ENCODE results near the gene MAT2B. TPM values are rescaled to one million over a fixed set of nuclear protein-coding genes. Genes with fewer than 3 reads are reported as not detected.

MAT2B gene
- total and polyA plus RNA-seq, 2 of the 8 experiments (the other 6 are each of a cell fraction or from before 2014, with no cell fraction given), result 33.9 to 65.2 TPM

GRCh38 chr5:163531272-163531671 lies 25.9 kb downstream of the MAT2B start:
- peak; percentile 81 for FAIRE-seq
- WGBS, 2 experiments (ENCODE audit: extremely low coverage in 1 of 2, insufficient coverage in 1 of 2, insufficient read length in 1 of 2, insufficient replicate concordance in 2 of 2, low coverage in 1 of 2, low lambda C conversion rate in 2 of 2, missing lambda C conversion rate in 1 of 2), result 50% methylated on average over 3 of the region's 3 CpGs; no CpG with 5 or more reads in 1 of the 2 experiments

More at GRCh38 chr5:163531272-163531671, 25.9 kb downstream of the MAT2B start:
- H3K56ac ChIP-seq (replicated peaks; ENCODE audit: insufficient read length, low read depth, low read length), result no peak overlapping the region
- H3K36me3 ChIP-seq (ENCODE audit: control insufficient read depth in 2 of 4, insufficient read depth in 4 of 4, low read length in 3 of 4), result no peaks in the 10 kb centered on the region
- no peaks in the 10 kb centered on the region for H4K20me1 ChIP-seq (replicated peaks in 1 of 2; ENCODE audit: control insufficient read depth in 1 of 2, insufficient read depth in 2 of 2, low read length in 2 of 2)
- peak overlapping the region; percentile 76; the same call in 1 of the 2 replicates for H2BK15ac ChIP-seq (ENCODE audit: low read length)
- TF ChIP-seq CTCF (IDR thresholded peaks at IDR 0.05; ENCODE audit: control extremely low read depth in 1 of 3, insufficient read depth in 1 of 3, low read depth in 1 of 3, low read length in 3 of 3) (peak in 1 of 3 experiments; percentile 20; a peak in 1 of 4 replicates), KDM5A (IDR thresholded peaks at IDR 0.05; ENCODE audit: low read length) (no peak), EP300 (IDR thresholded peaks at IDR 0.05; ENCODE audit: borderline replicate concordance in 1 of 2, low read depth in 2 of 2, low read length in 2 of 2) (no peak)
- no peak overlapping the region for H3K27ac ChIP-seq (ENCODE audit: low read depth, low read length)
- H3K9ac ChIP-seq (replicated peaks in 1 of 4; ENCODE audit: extremely low read depth in 1 of 4, low read depth in 3 of 4, low read length in 3 of 4), result no peak overlapping the region
- H3K4me1 ChIP-seq (replicated peaks in 1 of 4; ENCODE audit: control insufficient read depth in 3 of 4, insufficient read depth in 4 of 4, low read length in 3 of 4), result peaks cover 2 to 27% (median 13%) of the 10 kb centered on the region in 4 experiments; a peak in 6 of 7 replicates
- no peak overlapping the region; the same call in 1 of the 2 replicates for H2AFZ ChIP-seq (ENCODE audit: low read length)
- no peak overlapping the region; a peak in 1 of 4 replicates for H3K4me2 ChIP-seq (ENCODE audit: insufficient read depth in 1 of 2, low read depth in 2 of 2, low read length in 2 of 2)
- no peak overlapping the region for H3K4me3 ChIP-seq (ENCODE audit: extremely low read depth in 1 of 4, insufficient read depth in 2 of 4, low read depth in 3 of 4, low read length in 4 of 4)
- H4K5ac ChIP-seq (ENCODE audit: insufficient read length, low read depth, low read length), result no peak overlapping the region
- no peak overlapping the region for H3K23ac ChIP-seq (ENCODE audit: insufficient read length)
- no peak overlapping the region for H4K91ac ChIP-seq (replicated peaks; ENCODE audit: insufficient read length, low read length)
- 0 out of 2 replicates have a peak overlapping the region, but pooled peaks have one; percentile 53 for H2BK12ac ChIP-seq (ENCODE audit: low read depth, low read length)
- H2BK120ac ChIP-seq (replicated peaks; ENCODE audit: low read depth, low read length), result no peak overlapping the region
- H3K4ac ChIP-seq (replicated peaks; ENCODE audit: insufficient read length, low read depth, low read length), result peak overlapping the region; percentile 72
- no peak overlapping the region; the same call in 1 of the 2 replicates for H3K18ac ChIP-seq (ENCODE audit: extremely low read depth, low read length)
- POLR2A ChIA-PET (ENCODE audit: partially characterized antibody), result interaction anchor here (3.6 kb wide), 1 partner anchor 27 kb away, joined by 22 read pairs; the partner anchor contains the start of gene MAT2B
- no peaks in the 10 kb centered on the region for H3K23me2 ChIP-seq (ENCODE audit: low read depth, low read length)
- DNase-seq (ENCODE audit: low read depth in 1 of 2, low spot score in 2 of 2), result no peak
- H2AK5ac ChIP-seq (ENCODE audit: low read depth, low read length), result no peak overlapping the region
- no peak overlapping the region for H4K8ac ChIP-seq (ENCODE audit: extremely low read depth, insufficient read depth, low read length)
- H3K79me2 ChIP-seq (ENCODE audit: control insufficient read depth in 1 of 2, insufficient read depth in 2 of 2, low read length in 2 of 2), result no peaks in the 10 kb centered on the region
- H3K14ac ChIP-seq (ENCODE audit: insufficient read length), result no peak overlapping the region
- CTCF ChIA-PET (ENCODE audit: partially characterized antibody), result interaction anchor here (1.5 kb wide), 1 partner anchor 16 kb away, joined by 4 read pairs; no protein-coding TSS in a partner anchor
- peaks cover 0 to 1% (median 0%) of the 10 kb centered on the region in 4 experiments; a peak in 1 of 7 replicates for H3K27me3 ChIP-seq (replicated peaks in 1 of 4; ENCODE audit: control insufficient read depth in 3 of 4, extremely low read depth in 1 of 4, insufficient read depth in 3 of 4, low read length in 3 of 4)
- no peaks in the 10 kb centered on the region for H3K79me1 ChIP-seq (ENCODE audit: low read depth, low read length)
- no peak overlapping the region for H2BK5ac ChIP-seq (ENCODE audit: low read depth, low read length)
- H3K9me3 ChIP-seq (ENCODE audit: insufficient read depth in 2 of 2, low read depth in 1 of 2, low read length in 1 of 2), result no peaks in the 10 kb centered on the region
- H2BK20ac ChIP-seq (ENCODE audit: low read length), result 0 out of 2 replicates have a peak overlapping the region, but pooled peaks have one; percentile 63
